ENCODE results near the gene STMN1.

- no peak for TF ChIP-seq RFX5 (IDR thresholded peaks at IDR 0.05)
- TF ChIP-seq MAX (IDR thresholded peaks at IDR 0.05): peak; percentile 52; the same call in 1 of the 2 replicates
- TF ChIP-seq MAZ (IDR thresholded peaks at IDR 0.05; ENCODE audit: borderline replicate concordance, low read depth, low read length): no peak
Measured at GRCh38 chr1:25922056-25922970, 16.1 kb upstream of the STMN1 start.

All from A549 (cell line).